Mesenchymal stem cell (in vitro differentiated cells and primary cell): ENCODE results near the gene MTG1. TPM values are rescaled to one million over a fixed set of nuclear protein-coding genes. Genes with fewer than 3 reads are reported as not detected.

Experiments used
- DNase-seq: peaks from one replicate; pipeline ENCODE4 v3.0.0-alpha.2; 2013
- H2AFZ ChIP-seq: one replicate; pipeline ENCODE4 v1.6.1; 2013; ENCODE audit warnings: low read depth, mild to moderate bottlenecking, control low read depth, inconsistent platforms, low read length, moderate library complexity
- H2AK5ac ChIP-seq: 2 replicates; pipeline ENCODE4 v1.6.1; 2013; ENCODE audit warnings: low read length, moderate library complexity, mild to moderate bottlenecking, inconsistent platforms; ENCODE audit not compliant: severe bottlenecking
- H2BK120ac ChIP-seq: one replicate; pipeline ENCODE4 v1.6.1; 2013; ENCODE audit warnings: low read depth, mild to moderate bottlenecking, inconsistent platforms, low read length, moderate library complexity
- H2BK12ac ChIP-seq, 2 experiments: one replicate each; pipeline ENCODE4 v1.6.1; 2013; ENCODE audit warnings: inconsistent platforms in 2 of 2, low read length in 2 of 2, mild to moderate bottlenecking in 2 of 2, moderate library complexity in 2 of 2, control low read depth in 1 of 2
- H2BK15ac ChIP-seq: one replicate; pipeline ENCODE4 v1.6.1; 2013; ENCODE audit warnings: mild to moderate bottlenecking, low read depth, inconsistent platforms; ENCODE audit not compliant: poor library complexity, severe bottlenecking
- H2BK5ac ChIP-seq: 2 replicates; pipeline ENCODE4 v1.6.1; 2013; ENCODE audit warnings: low read depth, mild to moderate bottlenecking, low read length, control low read depth, inconsistent platforms; ENCODE audit not compliant: poor library complexity, severe bottlenecking
- H3K14ac ChIP-seq, 2 experiments: one replicate each; pipeline ENCODE4 v1.6.1; 2013; ENCODE audit warnings: inconsistent platforms in 2 of 2, low read length in 2 of 2, control low read depth in 1 of 2, mild to moderate bottlenecking in 1 of 2, moderate library complexity in 1 of 2
- H3K18ac ChIP-seq, 2 experiments: one replicate each; pipeline ENCODE4 v1.6.1; 2013; ENCODE audit warnings: inconsistent platforms in 2 of 2, low read length in 2 of 2, control low read depth in 1 of 2, low read depth in 1 of 2, mild to moderate bottlenecking in 1 of 2
- H3K23ac ChIP-seq, 2 experiments: one replicate each; pipeline ENCODE4 v1.6.1; 2013; ENCODE audit warnings: inconsistent platforms in 2 of 2, low read length in 2 of 2, mild to moderate bottlenecking in 2 of 2, moderate library complexity in 2 of 2, control low read depth in 1 of 2
- H3K27ac ChIP-seq: 2 replicates; pipeline ENCODE4 v1.5.1; 2013; ENCODE audit warnings: mild to moderate bottlenecking, moderate library complexity, low read length, control low read depth, inconsistent platforms; ENCODE audit not compliant: poor library complexity, severe bottlenecking
- H3K27me3 ChIP-seq, 2 experiments: 2 replicates each; pipeline versions ENCODE4 v1.6.1 to v1.7.0; 2013; ENCODE audit warnings: low read length in 2 of 2, mild to moderate bottlenecking in 2 of 2, moderate library complexity in 2 of 2, control low read depth in 1 of 2, inconsistent platforms in 1 of 2; ENCODE audit not compliant: control insufficient read depth in 1 of 2, insufficient read depth in 1 of 2
- H3K36me3 ChIP-seq, 2 experiments: 2 replicates each; pipeline versions ENCODE4 v1.6.1 to v1.7.0; 2013; ENCODE audit warnings: low read length in 2 of 2, control low read depth in 1 of 2, inconsistent platforms in 1 of 2, low read depth in 1 of 2, mild to moderate bottlenecking in 1 of 2; ENCODE audit not compliant: insufficient read depth in 2 of 2, control insufficient read depth in 1 of 2
- H3K4ac ChIP-seq, 2 experiments: one replicate each; pipeline ENCODE4 v1.6.1; 2013; ENCODE audit warnings: inconsistent platforms in 2 of 2, low read length in 2 of 2, mild to moderate bottlenecking in 2 of 2, moderate library complexity in 2 of 2, control low read depth in 1 of 2, low read depth in 1 of 2
- H3K4me1 ChIP-seq: 2 replicates; pipeline ENCODE4 v1.6.1; 2013; ENCODE audit warnings: low read depth, low read length, control low read depth; ENCODE audit not compliant: control insufficient read depth, insufficient read depth
- H3K4me2 ChIP-seq: 2 replicates; pipeline ENCODE4 v1.6.1; 2013; ENCODE audit warnings: low read length, mild to moderate bottlenecking, inconsistent platforms; ENCODE audit not compliant: poor library complexity, severe bottlenecking
- H3K4me3 ChIP-seq, 2 experiments: 2 replicates each; pipeline versions ENCODE4 v1.5.1 to v1.7.0; 2013; ENCODE audit warnings: low read length in 2 of 2, mild to moderate bottlenecking in 2 of 2, control low read depth in 1 of 2, low read depth in 1 of 2; ENCODE audit not compliant: insufficient read depth in 1 of 2
- H3K79me1 ChIP-seq: replicated peaks from 2 replicates; pipeline ENCODE4 v1.6.1; 2013; ENCODE audit warnings: mild to moderate bottlenecking, control low read depth, low read length, inconsistent platforms; ENCODE audit not compliant: poor library complexity, severe bottlenecking
- H3K9ac ChIP-seq: 2 replicates; pipeline ENCODE4 v1.7.0; 2013; ENCODE audit warnings: mild to moderate bottlenecking, low read length, moderate library complexity
- H3K9me3 ChIP-seq: 2 replicates; pipeline ENCODE4 v1.7.0; 2013; ENCODE audit warnings: mild to moderate bottlenecking, low read length; ENCODE audit not compliant: control insufficient read depth
- H4K8ac ChIP-seq: one replicate; pipeline ENCODE4 v1.6.1; 2013; ENCODE audit warnings: inconsistent platforms, mild to moderate bottlenecking, low read length, moderate library complexity
- H4K91ac ChIP-seq: one replicate; pipeline ENCODE4 v1.6.1; 2013; ENCODE audit warnings: mild to moderate bottlenecking, low read length, inconsistent platforms
- WGBS: methylation state at CpG from one replicate; pipeline ENCODE4 v1.1.7; 2013; ENCODE audit warnings: mixed read lengths; 5-methylcytosine and 5-hydroxymethylcytosine counted together
- polyA plus RNA-seq, 2 experiments: library from polyadenylated mRNA; stranded (reverse); fragments of 200-250 nt; gene quantifications; one replicate each; pipeline ENCODE4 v1.2.3, GENCODE V29; 2013

MTG1 gene, protein sequence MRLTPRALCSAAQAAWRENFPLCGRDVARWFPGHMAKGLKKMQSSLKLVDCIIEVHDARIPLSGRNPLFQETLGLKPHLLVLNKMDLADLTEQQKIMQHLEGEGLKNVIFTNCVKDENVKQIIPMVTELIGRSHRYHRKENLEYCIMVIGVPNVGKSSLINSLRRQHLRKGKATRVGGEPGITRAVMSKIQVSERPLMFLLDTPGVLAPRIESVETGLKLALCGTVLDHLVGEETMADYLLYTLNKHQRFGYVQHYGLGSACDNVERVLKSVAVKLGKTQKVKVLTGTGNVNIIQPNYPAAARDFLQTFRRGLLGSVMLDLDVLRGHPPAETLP
- polyA plus RNA-seq (2013, experiment 1 of 2): 26.2 TPM
- 26.0 TPM for polyA plus RNA-seq (2013, experiment 2 of 2)

GRCh38 chr10:133394064-133394663 is at the start of gene MTG1:
MTG1 (plus strand) TSS chr10:133394157; CDS start chr10:133394221, 64 bp downstream.
- Histone ChIP-seq H4K91ac (peak within 1 kb of the TSS; percentile 98), H3K9ac (peak within 1 kb of the TSS; percentile 99), H3K4me1 (peaks cover 16% of the 10 kb centered on the region), H2BK5ac (peak within 1 kb of the TSS; percentile 49), H3K79me1 (peaks cover 21% of the 10 kb centered on the region), H3K27ac (peak within 1 kb of the TSS; percentile 55), H3K4me3 (peak within 1 kb of the TSS; percentile 99), H3K9me3 (no peaks in the 10 kb centered on the region), H3K4ac (peak within 1 kb of the TSS; percentile 95 to 99), H2AK5ac (peak within 1 kb of the TSS; percentile 50), H3K23ac (peak within 1 kb of the TSS; percentile 71 to 87), H3K36me3 (peaks cover 34 to 46% of the 10 kb centered on the region in 2 experiments), H2AFZ (peak within 1 kb of the TSS; percentile 79), H3K18ac (peak within 1 kb of the TSS; percentile 98 to 99), H2BK15ac (peak within 1 kb of the TSS; percentile 77), H2BK120ac (peak within 1 kb of the TSS; percentile 91), H3K4me2 (peak within 1 kb of the TSS; percentile 73), H4K8ac (peak within 1 kb of the TSS; percentile 100), H3K14ac (peak within 1 kb of the TSS; percentile 43 to 98), H2BK12ac (peak within 1 kb of the TSS in 1 of 2 experiments; percentile 30), H3K27me3 (no peaks in the 10 kb centered on the region)
- peak; percentile 90 for DNase-seq
- WGBS: under 1% methylated on average over 61 of the region's 69 CpGs

- Histone ChIP-seq H3K4me3 (no peak overlapping the region), H3K4ac (no peak overlapping the region), H3K36me3 (no peaks in the 10 kb centered on the region), H3K18ac (no peak overlapping the region), H3K23ac (no peak overlapping the region), H2BK5ac (no peak overlapping the region), H2AFZ (no peak overlapping the region), H3K79me1 (no peaks in the 10 kb centered on the region), H3K27me3 (peaks cover 6 to 72% of the 10 kb centered on the region in 2 experiments), H2BK15ac (peak overlapping the region; percentile 40), H2AK5ac (no peak overlapping the region), H2BK120ac (no peak overlapping the region), H4K8ac (no peak overlapping the region), H3K14ac (no peak overlapping the region), H3K4me2 (no peak overlapping the region), H4K91ac (no peak overlapping the region), H3K27ac (no peak overlapping the region), H3K9ac (no peak overlapping the region), H3K9me3 (no peaks in the 10 kb centered on the region), H2BK12ac (no peak overlapping the region), H3K4me1 (peaks cover 13% of the 10 kb centered on the region)
- 84% methylated on average over 5 of the region's 5 CpGs for WGBS
- DNase-seq: no peak
Observed at GRCh38 chr10:133344236-133344635, 49.7 kb upstream of the MTG1 start.

GRCh38 chr10:133346413-133346812 is 47.5 kb upstream of the MTG1 start:
- Histone ChIP-seq H3K23ac (no peak overlapping the region), H2BK15ac (no peak overlapping the region), H3K9ac (no peak overlapping the region), H3K27ac (no peak overlapping the region), H2AK5ac (no peak overlapping the region), H3K36me3 (no peaks in the 10 kb centered on the region), H4K8ac (no peak overlapping the region), H2AFZ (no peak overlapping the region), H3K9me3 (no peaks in the 10 kb centered on the region), H3K14ac (no peak overlapping the region), H3K4me3 (no peak overlapping the region), H3K79me1 (no peaks in the 10 kb centered on the region), H3K4me1 (peaks cover 17% of the 10 kb centered on the region), H2BK12ac (no peak overlapping the region), H2BK120ac (no peak overlapping the region), H2BK5ac (no peak overlapping the region), H3K4me2 (no peak overlapping the region), H4K91ac (no peak overlapping the region), H3K27me3 (peaks cover 8 to 78% of the 10 kb centered on the region in 2 experiments), H3K4ac (no peak overlapping the region), H3K18ac (no peak overlapping the region)
- DNase-seq: no peak
- WGBS: 81% methylated on average over 11 of the region's 11 CpGs
